Endothelial cell of umbilical vein (primary cell): Measurements from ENCODE around the gene CD300LD. TPM values are rescaled to one million over a fixed set of nuclear protein-coding genes. Genes with fewer than 3 reads are reported as not detected.

Experiments
- BruUV-seq: library from RNA; stranded (reverse); fragments of 400-500 nt; replicated peaks from 2 replicates; lab custom pipeline; 2021; lab: Mats Ljungman, UMichigan
- CTCF ChIA-PET: fragments of 300-600, 350-600 bp; sonication (Branson Sonifier 250); formaldehyde crosslinking; loops from one replicate; lab custom pipeline; 2021; ENCODE audit warnings: antibody characterized with exemption, inconsistent platforms; lab: Charles Lee
- POLR2A ChIA-PET: fragments of 300-600, 350-600 bp; sonication (Branson Sonifier 250); formaldehyde crosslinking; loops from one replicate; lab custom pipeline; 2021; ENCODE audit warnings: antibody characterized with exemption, inconsistent platforms; lab: Charles Lee
- DNase-seq: peaks from one replicate; pipeline ENCODE4 v3.0.0-alpha.2; 2011; ENCODE audit warnings: low read depth, low spot score
- FAIRE-seq: peaks from 2 replicates; lab custom pipeline; 2011; peaks lifted over from hg19 to GRCh38; lab: Jason Lieb, UNC
- H2AFZ ChIP-seq: 2 replicates; pipeline ENCODE4 v1.6.0; 2012; ENCODE audit warnings: low read depth, low read length, control low read depth, inconsistent platforms
- H3K27ac ChIP-seq: 2 replicates; pipeline ENCODE4 v1.5.1; 2011; ENCODE audit warnings: low read depth, mild to moderate bottlenecking, control low read depth, low read length, moderate library complexity; ENCODE audit not compliant: insufficient read depth
- H3K27me3 ChIP-seq, 2 experiments: 2 replicates each; pipeline versions ENCODE4 v1.6.0 to v1.6.1; 2011; ENCODE audit warnings: low read length in 2 of 2, mixed read lengths in 1 of 2; ENCODE audit not compliant: control insufficient read depth in 2 of 2, insufficient read depth in 2 of 2
- H3K36me3 ChIP-seq, 2 experiments: 2 replicates in 1 of 2; 3 replicates in 1 of 2; pipeline ENCODE4 v1.5.1; 2011; ENCODE audit warnings: low read length in 2 of 2, mild to moderate bottlenecking in 1 of 2, moderate library complexity in 1 of 2; ENCODE audit not compliant: control insufficient read depth in 2 of 2, insufficient read depth in 2 of 2; ENCODE audit errors: extremely low read depth in 1 of 2
- H3K4me1 ChIP-seq: 3 replicates; pipeline ENCODE4 v1.5.1; 2011; ENCODE audit warnings: mild to moderate bottlenecking, low read length; ENCODE audit not compliant: control insufficient read depth, insufficient read depth; ENCODE audit errors: extremely low read depth
- H3K4me2 ChIP-seq: 2 replicates; pipeline ENCODE4 v1.6.1; 2011; ENCODE audit warnings: low read length, control low read depth, mixed read lengths; ENCODE audit not compliant: insufficient read depth
- H3K4me3 ChIP-seq, 3 experiments: fragments of 200-600 bp in 1 of 3; sonication (generic), shearing (Covaris generic) in 1 of 3; replicated peaks in 1 of 3; 2 replicates each; pipeline ENCODE4 v1.5.1; 2011 to 2016; ENCODE audit warnings: control low read depth in 3 of 3, low read length in 3 of 3, mild to moderate bottlenecking in 2 of 3, inconsistent platforms in 1 of 3, low read depth in 1 of 3, moderate library complexity in 1 of 3; ENCODE audit not compliant: insufficient read depth in 1 of 3
- H3K79me2 ChIP-seq: 2 replicates; pipeline ENCODE4 v1.6.0; 2012; ENCODE audit warnings: low read length, inconsistent platforms; ENCODE audit not compliant: control insufficient read depth, insufficient read depth
- H3K9ac ChIP-seq: replicated peaks from 2 replicates; pipeline ENCODE3; 2011; ENCODE audit warnings: low read length, control low read depth; ENCODE audit not compliant: insufficient read depth; ENCODE audit errors: extremely low read depth
- H3K9me1 ChIP-seq: replicated peaks from 3 replicates; pipeline ENCODE4 v1.6.0; 2011; ENCODE audit warnings: mild to moderate bottlenecking, low read length; ENCODE audit not compliant: control insufficient read depth, insufficient read depth; ENCODE audit errors: extremely low read depth
- H3K9me3 ChIP-seq: replicated peaks from 2 replicates; pipeline ENCODE4 v1.5.1; 2012; ENCODE audit warnings: low read length, inconsistent platforms; ENCODE audit not compliant: control insufficient read depth, insufficient read depth
- H4K20me1 ChIP-seq: replicated peaks from 2 replicates; pipeline ENCODE3; 2011; ENCODE audit warnings: mild to moderate bottlenecking, low read length; ENCODE audit not compliant: control insufficient read depth, insufficient read depth; ENCODE audit errors: extremely low read depth
- CTCF ChIP-seq, 2 donors: IDR thresholded peaks; 1 replicate in 1 of 2; 2 replicates in 1 of 2; pipeline ENCODE4 v1.5.1; 2011; ENCODE audit warnings: low read length in 2 of 2, mild to moderate bottlenecking in 2 of 2, moderate library complexity in 2 of 2, control low read depth in 1 of 2, inconsistent platforms in 1 of 2, low read depth in 1 of 2; ENCODE audit not compliant: insufficient read depth in 1 of 2; ENCODE audit errors: extremely low read depth in 1 of 2
- EZH2 ChIP-seq: IDR thresholded peaks from 2 replicates; pipeline ENCODE4 v1.6.1; 2012; ENCODE audit warnings: borderline replicate concordance, low read depth, mild to moderate bottlenecking, moderate library complexity, low read length, inconsistent platforms; ENCODE audit not compliant: severe bottlenecking
- FOS ChIP-seq: IDR thresholded peaks from 2 replicates; pipeline ENCODE4 v1.6.1; 2011; ENCODE audit warnings: mild to moderate bottlenecking, low read length, moderate library complexity, borderline replicate concordance; ENCODE audit not compliant: insufficient read depth
- GATA2 ChIP-seq: IDR thresholded peaks from 2 replicates; pipeline ENCODE4 v1.7.0; 2011; ENCODE audit warnings: low read depth, mild to moderate bottlenecking, moderate library complexity, mixed read lengths, low read length; ENCODE audit not compliant: insufficient read length, insufficient read depth
- JUN ChIP-seq: IDR thresholded peaks from 2 replicates; pipeline ENCODE4 v1.6.1; 2011; ENCODE audit warnings: borderline replicate concordance, low read depth; ENCODE audit not compliant: insufficient read length, insufficient read depth
- MAX ChIP-seq: IDR thresholded peaks from 2 replicates; pipeline ENCODE4 v1.6.1; 2011; ENCODE audit not compliant: insufficient read depth, insufficient read length
- MYC ChIP-seq: IDR thresholded peaks from one replicate; pipeline ENCODE4 v1.6.1; 2011; ENCODE audit warnings: mild to moderate bottlenecking, low read depth, low read length
- POLR2A ChIP-seq: IDR thresholded peaks from 2 replicates; pipeline ENCODE4 v1.6.1; 2012; ENCODE audit warnings: low read depth, mild to moderate bottlenecking, control low read depth, low read length
- POLR2AphosphoS5 ChIP-seq: IDR thresholded peaks from 2 replicates; pipeline ENCODE4 v1.6.1; 2012; ENCODE audit warnings: low read depth, mild to moderate bottlenecking, control low read depth, low read length, moderate library complexity; ENCODE audit not compliant: insufficient read depth
- dilution Hi-C: fragments of 300-500 bp; cut with MboI; formaldehyde crosslinking; loops from one replicate; pipeline ENCODE4 v1.15.0; 2019; ENCODE audit warnings: low sequenced_read_pairs; ENCODE audit not compliant: extremely low pct_ligation_motif_present
- intact Hi-C: fragments of 100-400 bp; cut with micrococcal nuclease; formaldehyde crosslinking; loops from one replicate; pipeline ENCODE4 v1.10.0; 2022
- polyA plus RNA-seq, 4 experiments: library from polyadenylated mRNA; depleted of rRNA in 3 of 4; stranded (reverse) in 3 of 4; unstranded in 1 of 4; fragments of >200 nt; gene quantifications; 2 replicates each; pipeline versions ENCODE4 v1.2.1 to v1.2.3, GENCODE V29; 2011 to 2012; ENCODE audit warnings: missing spikeins in 1 of 4
- total RNA-seq: library from RNA; stranded (reverse); gene quantifications from 2 replicates; pipeline ENCODE4 v1.2.3, GENCODE V29; 2021

Gene CD300LD
- total and polyA plus RNA-seq, 2 donors (not counting 3 experiments of a cell fraction or from before 2014, with no cell fraction given) = not detected

DNA sequence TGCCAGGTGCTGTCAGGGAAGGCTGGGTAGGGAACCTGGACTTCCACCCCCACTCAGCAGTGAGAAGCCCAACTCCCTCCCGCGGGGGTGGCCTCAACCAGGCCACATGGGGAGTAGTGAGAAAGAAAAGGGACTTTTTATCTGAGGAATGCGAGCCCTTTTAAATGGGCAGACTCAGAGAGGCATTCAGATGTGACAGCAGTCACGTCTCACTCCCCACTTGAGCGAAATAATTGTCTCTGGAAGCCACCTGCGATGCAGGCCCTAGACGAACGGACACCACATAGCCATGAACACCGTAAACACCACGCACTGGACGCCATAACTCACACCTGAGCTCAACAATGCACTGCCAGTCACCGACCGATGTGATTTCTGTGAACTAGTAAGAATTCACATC lies 43.3 kb upstream of the CD300LD start:
- ChIA-PET POLR2A (no interaction called here), CTCF (no interaction called here)
- dilution Hi-C loops (no loop called here), intact Hi-C loops (no loop called here)
- no peaks in the 10 kb centered on the region for H3K79me2 ChIP-seq
- FAIRE-seq (no peak), DNase-seq (no peak)
- TF ChIP-seq EZH2 (no peak), MYC (no peak), POLR2A (no peak), CTCF (IDR thresholded peaks at IDR 0.05; ENCODE audit: extremely low read depth in 1 of 2, insufficient read depth in 1 of 2, low read depth in 1 of 2, low read length in 2 of 2) (no peak), POLR2AphosphoS5 (no peak), GATA2 (no peak), MAX (no peak), JUN (no peak), FOS (no peak)
- H3K27me3 ChIP-seq = no peaks in the 10 kb centered on the region
- H3K27ac ChIP-seq = no peak overlapping the region
- H3K9me3 ChIP-seq = no peaks in the 10 kb centered on the region
- H2AFZ ChIP-seq = no peak overlapping the region
- H3K4me3 ChIP-seq = no peak overlapping the region
- no peaks in the 10 kb centered on the region for H4K20me1 ChIP-seq
- H3K4me1 ChIP-seq = no peaks in the 10 kb centered on the region
- H3K36me3 ChIP-seq = no peaks in the 10 kb centered on the region
- no peak overlapping the region for H3K9ac ChIP-seq
- no TSS peak for BruUV-seq
- H3K9me1 ChIP-seq = no peaks in the 10 kb centered on the region
- H3K4me2 ChIP-seq = no peak overlapping the region
